ENCODE data around the gene SMC1B. TPM values are rescaled to one million over a fixed set of nuclear protein-coding genes. Genes with fewer than 3 reads are reported as not detected.
"Not testable (repeated sequence)": the region's sequence is repeated elsewhere in the genome, so short reads cannot be mapped to it uniquely, and the experiment has no call there.

SMC1B gene
- total RNA-seq, 1 experiment from 2014 or later, result 0.31 TPM

GRCh38 chr22:45296628-45297297 lies 116.6 kb downstream of the SMC1B start:
- DNase-seq, result no peak
- TF ChIP-seq CTCF (conservative IDR thresholded peaks at IDR 0.05) (no peak), EZH2 (IDR thresholded peaks at IDR 0.05; ENCODE audit: low read depth) (no peak)
- H3K9me3 ChIP-seq (ENCODE audit: insufficient read depth, low read depth), result no peaks in the 10 kb centered on the region
- BruUV-seq (replicated peaks), result no TSS peak
- no peak overlapping the region for H2AFZ ChIP-seq
- no peak overlapping the region for H3K27ac ChIP-seq
- no peaks in the 10 kb centered on the region for H3K9me2 ChIP-seq (ENCODE audit: insufficient read depth)
- intact Hi-C loops (cut with micrococcal nuclease; ENCODE audit: unreplicated experiment), result no loop called here
- no peak overlapping the region for H3K4me2 ChIP-seq
- no peaks in the 10 kb centered on the region; the same call in 1 of the 2 replicates for H3F3A ChIP-seq (ENCODE audit: insufficient read depth, low read depth)
- no peak overlapping the region for H3K4me3 ChIP-seq
- H3K27me3 ChIP-seq (ENCODE audit: insufficient read depth, low read depth), result no peaks in the 10 kb centered on the region
- H3K4me1 ChIP-seq (replicated peaks; ENCODE audit: insufficient read depth), result peaks cover 12% of the 10 kb centered on the region; the same call in 1 of the 2 replicates
- H3K79me2 ChIP-seq (ENCODE audit: low read depth), result no peaks in the 10 kb centered on the region
- no peaks in the 10 kb centered on the region for H3K36me3 ChIP-seq (ENCODE audit: low read depth)
- POLR2A ChIA-PET (ENCODE audit: unreplicated experiment), result no interaction called here
- CTCF ChIA-PET, result no interaction called here
- H4K20me1 ChIP-seq (ENCODE audit: insufficient read depth), result no peaks in the 10 kb centered on the region

- H3K4me2 ChIP-seq, result no peak overlapping the region
- no peaks in the 10 kb centered on the region for H3K27me3 ChIP-seq (ENCODE audit: insufficient read depth, low read depth)
- no peaks in the 10 kb centered on the region; the same call in 1 of the 2 replicates for H3F3A ChIP-seq (ENCODE audit: insufficient read depth, low read depth)
- H4K20me1 ChIP-seq (ENCODE audit: insufficient read depth), result no peaks in the 10 kb centered on the region
- no peaks in the 10 kb centered on the region for H3K9me2 ChIP-seq (ENCODE audit: insufficient read depth)
- no peaks in the 10 kb centered on the region for H3K36me3 ChIP-seq (ENCODE audit: low read depth)
- intact Hi-C loops (cut with micrococcal nuclease; ENCODE audit: unreplicated experiment), result no loop called here
- DNase-seq, result no peak
- no peak overlapping the region for H3K27ac ChIP-seq
- no peaks in the 10 kb centered on the region for H3K79me2 ChIP-seq (ENCODE audit: low read depth)
- H3K4me3 ChIP-seq, result no peak overlapping the region
- BruUV-seq (replicated peaks), result no TSS peak
- TF ChIP-seq CTCF (conservative IDR thresholded peaks at IDR 0.05) (no peak), EZH2 (IDR thresholded peaks at IDR 0.05; ENCODE audit: low read depth) (no peak)
- H3K9me3 ChIP-seq (ENCODE audit: insufficient read depth, low read depth), result no peaks in the 10 kb centered on the region
- H2AFZ ChIP-seq, result no peak overlapping the region
- POLR2A ChIA-PET (ENCODE audit: unreplicated experiment), result no interaction called here
- 0 out of 2 replicates have a peak, but pooled peaks cover 10% of the 10 kb centered on the region for H3K4me1 ChIP-seq (replicated peaks; ENCODE audit: insufficient read depth)
- CTCF ChIA-PET, result no interaction called here
These were observed 117.9 kb downstream of the SMC1B start for GRCh38 chr22:45295492-45295891.

GRCh38 chr22:45295004-45295403 lies 118.4 kb downstream of the SMC1B start:
- H3K4me3 ChIP-seq; H3F3A ChIP-seq (ENCODE audit: insufficient read depth, low read depth); H2AFZ ChIP-seq; H3K9me3 ChIP-seq (ENCODE audit: insufficient read depth, low read depth); DNase-seq; H3K9me2 ChIP-seq (ENCODE audit: insufficient read depth); H3K4me2 ChIP-seq; H3K27me3 ChIP-seq (ENCODE audit: insufficient read depth, low read depth); H4K20me1 ChIP-seq (ENCODE audit: insufficient read depth); H3K27ac ChIP-seq; H3K4me1 ChIP-seq (replicated peaks; ENCODE audit: insufficient read depth); BruUV-seq (replicated peaks); intact Hi-C loops (cut with micrococcal nuclease; ENCODE audit: unreplicated experiment); POLR2A ChIA-PET (ENCODE audit: unreplicated experiment); H3K36me3 ChIP-seq (ENCODE audit: low read depth); H3K79me2 ChIP-seq (ENCODE audit: low read depth); CTCF ChIA-PET: not testable (repeated sequence)

Other genes starting within 250 kb of the SMC1B start
- 84.0 and 118 TPM in 2 replicates for gene NUP50, start 249.7 kb downstream of the SMC1B start, total RNA-seq (2021)
- gene KIAA0930, start 172.7 kb downstream of the SMC1B start, total RNA-seq (2021), result 55.5 and 62.6 TPM in 2 replicates
- 1.0 and 1.4 TPM in 2 replicates for gene UPK3A, start 128.7 kb downstream of the SMC1B start, total RNA-seq (2021)
- gene FAM118A, start 103.7 kb downstream of the SMC1B start, total RNA-seq (2021), result 24.4 and 35.4 TPM in 2 replicates
- 4.0 and 11.0 TPM in 2 replicates for gene RIBC2, start 94 bp upstream of the SMC1B start, total RNA-seq (2021)
- gene FBLN1, start 89.3 kb upstream of the SMC1B start, total RNA-seq (2021), result 158 and 167 TPM in 2 replicates